ENCODE data around the gene SCUBE2.

DNA sequence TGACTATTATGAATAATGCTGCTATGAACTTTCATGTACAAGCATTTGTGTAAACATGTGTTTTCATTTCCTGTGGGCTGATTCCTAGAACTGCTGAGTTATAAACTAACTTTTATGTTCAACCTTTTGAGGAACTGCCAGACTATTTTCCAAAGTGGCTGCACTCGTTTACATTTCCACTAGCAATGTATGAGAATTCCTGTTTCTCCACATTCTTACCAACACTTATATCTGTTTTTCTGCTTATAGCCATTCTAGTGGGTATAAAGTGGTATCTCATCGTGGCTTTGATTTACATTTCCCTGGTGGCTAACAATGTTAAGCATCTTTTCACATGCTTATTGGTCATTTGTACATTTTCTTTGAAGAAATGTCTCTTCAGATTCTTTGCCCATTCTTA is 35.2 kb upstream of the SCUBE2 start:
- TF ChIP-seq, protein P1, sequence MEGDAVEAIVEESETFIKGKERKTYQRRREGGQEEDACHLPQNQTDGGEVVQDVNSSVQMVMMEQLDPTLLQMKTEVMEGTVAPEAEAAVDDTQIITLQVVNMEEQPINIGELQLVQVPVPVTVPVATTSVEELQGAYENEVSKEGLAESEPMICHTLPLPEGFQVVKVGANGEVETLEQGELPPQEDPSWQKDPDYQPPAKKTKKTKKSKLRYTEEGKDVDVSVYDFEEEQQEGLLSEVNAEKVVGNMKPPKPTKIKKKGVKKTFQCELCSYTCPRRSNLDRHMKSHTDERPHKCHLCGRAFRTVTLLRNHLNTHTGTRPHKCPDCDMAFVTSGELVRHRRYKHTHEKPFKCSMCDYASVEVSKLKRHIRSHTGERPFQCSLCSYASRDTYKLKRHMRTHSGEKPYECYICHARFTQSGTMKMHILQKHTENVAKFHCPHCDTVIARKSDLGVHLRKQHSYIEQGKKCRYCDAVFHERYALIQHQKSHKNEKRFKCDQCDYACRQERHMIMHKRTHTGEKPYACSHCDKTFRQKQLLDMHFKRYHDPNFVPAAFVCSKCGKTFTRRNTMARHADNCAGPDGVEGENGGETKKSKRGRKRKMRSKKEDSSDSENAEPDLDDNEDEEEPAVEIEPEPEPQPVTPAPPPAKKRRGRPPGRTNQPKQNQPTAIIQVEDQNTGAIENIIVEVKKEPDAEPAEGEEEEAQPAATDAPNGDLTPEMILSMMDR (IDR thresholded peaks at IDR 0.05): no peak
- TF ChIP-seq POLR2AphosphoS2 (conservative IDR thresholded peaks at IDR 0.05; ENCODE audit: low read length): no peak
- no peak for TF ChIP-seq POLR2A (IDR thresholded peaks at IDR 0.05; ENCODE audit: low read length)
- no peak for TF ChIP-seq RCOR1 (IDR thresholded peaks at IDR 0.05; ENCODE audit: low read depth, low read length)
- no peak for TF ChIP-seq KDM5A (IDR thresholded peaks at IDR 0.05)
- TF ChIP-seq, protein P2, sequence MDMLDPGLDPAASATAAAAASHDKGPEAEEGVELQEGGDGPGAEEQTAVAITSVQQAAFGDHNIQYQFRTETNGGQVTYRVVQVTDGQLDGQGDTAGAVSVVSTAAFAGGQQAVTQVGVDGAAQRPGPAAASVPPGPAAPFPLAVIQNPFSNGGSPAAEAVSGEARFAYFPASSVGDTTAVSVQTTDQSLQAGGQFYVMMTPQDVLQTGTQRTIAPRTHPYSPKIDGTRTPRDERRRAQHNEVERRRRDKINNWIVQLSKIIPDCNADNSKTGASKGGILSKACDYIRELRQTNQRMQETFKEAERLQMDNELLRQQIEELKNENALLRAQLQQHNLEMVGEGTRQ (IDR thresholded peaks at IDR 0.05): no peak
- TF ChIP-seq HMGXB4 (CRISPR knock-in tag; IDR thresholded peaks at IDR 0.05; ENCODE audit: borderline replicate concordance): no peak
- TF ChIP-seq EHMT2 (IDR thresholded peaks at IDR 0.05; ENCODE audit: low read depth): no peak
- TF ChIP-seq HDAC2 (IDR thresholded peaks at IDR 0.05): no peak
- no peak for TF ChIP-seq RAD21 (conservative IDR thresholded peaks at IDR 0.05 in 1 of 2, IDR thresholded peaks at IDR 0.05 in 1 of 2)

All from A549 (cell line).